ENCODE results near the gene MACROH2A1. TPM values are rescaled to one million over a fixed set of nuclear protein-coding genes. Genes with fewer than 3 reads are reported as not detected.

Gene MACROH2A1
- total and polyA plus RNA-seq, 8 donors: 183 to 309 (median 235) TPM

- H3K36me3 ChIP-seq: peaks cover 0 to 35% of the 10 kb centered on the region in 2 donors
- H3K27me3 ChIP-seq: no peaks in the 10 kb centered on the region
- intact Hi-C loops (cut with DNase I): no loop called here
- no peak overlapping the region for H3K4me3 ChIP-seq
- no peak overlapping the region for H3K27ac ChIP-seq
- DNase-seq: no peak
- TF ChIP-seq CTCF (IDR thresholded peaks at IDR 0.05): no peak
- no peaks in the 10 kb centered on the region for H3K4me1 ChIP-seq
- no peaks in the 10 kb centered on the region for H3K9me3 ChIP-seq
- no peak for ATAC-seq
These were observed 71.5 kb downstream of the MACROH2A1 start for GRCh38 chr5:135327429-135328127.

- no peak overlapping the region for H3K27ac ChIP-seq
- H3K27me3 ChIP-seq: no peaks in the 10 kb centered on the region
- peak in 1 of 4 donors; percentile 69 for DNase-seq
- intact Hi-C loops (cut with DNase I): no loop called here
- no peak overlapping the region for H3K4me3 ChIP-seq
- no peaks in the 10 kb centered on the region for H3K9me3 ChIP-seq
- no peaks in the 10 kb centered on the region for H3K4me1 ChIP-seq
- H3K36me3 ChIP-seq: peaks cover 0 to 26% of the 10 kb centered on the region in 2 donors
- TF ChIP-seq CTCF (IDR thresholded peaks at IDR 0.05): no peak
- ATAC-seq: no peak
These were observed 72.5 kb downstream of the MACROH2A1 start for GRCh38 chr5:135326296-135327254.

- Histone ChIP-seq H3K27ac (no peak overlapping the region), H3K4me3 (no peak overlapping the region), H3K36me3 (peaks cover 0 to 11% of the 10 kb centered on the region in 2 donors), H3K27me3 (no peaks in the 10 kb centered on the region), H3K4me1 (no peaks in the 10 kb centered on the region), H3K9me3 (no peaks in the 10 kb centered on the region)
- ATAC-seq: no peak
- no peak for TF ChIP-seq CTCF (IDR thresholded peaks at IDR 0.05)
- intact Hi-C loops (cut with DNase I): no loop called here
- DNase-seq: no peak
These were observed 74.0 kb downstream of the MACROH2A1 start for GRCh38 chr5:135324897-135325650.

- Histone ChIP-seq H3K9me3 (no peaks in the 10 kb centered on the region), H3K4me3 (no peak overlapping the region), H3K27me3 (no peaks in the 10 kb centered on the region), H3K36me3 (peaks cover 0 to 5% of the 10 kb centered on the region in 2 donors), H3K27ac (no peak overlapping the region), H3K4me1 (no peaks in the 10 kb centered on the region)
- intact Hi-C loops (cut with DNase I): no loop called here
- TF ChIP-seq CTCF (IDR thresholded peaks at IDR 0.05): no peak
- ATAC-seq (no peak), DNase-seq (no peak)
These were observed 74.9 kb downstream of the MACROH2A1 start for GRCh38 chr5:135324160-135324559.

Measured in left lung (tissue), 10 donors.